Measurements from ENCODE around the gene TRPM1.

The TRPM1 gene

GRCh38 chr15:30956216-30957124, 145.1 kb downstream of the TRPM1 start:
- no peak overlapping the region for H3K4me3 ChIP-seq (ENCODE audit: low read depth, low read length)
- TF ChIP-seq, protein P1, sequence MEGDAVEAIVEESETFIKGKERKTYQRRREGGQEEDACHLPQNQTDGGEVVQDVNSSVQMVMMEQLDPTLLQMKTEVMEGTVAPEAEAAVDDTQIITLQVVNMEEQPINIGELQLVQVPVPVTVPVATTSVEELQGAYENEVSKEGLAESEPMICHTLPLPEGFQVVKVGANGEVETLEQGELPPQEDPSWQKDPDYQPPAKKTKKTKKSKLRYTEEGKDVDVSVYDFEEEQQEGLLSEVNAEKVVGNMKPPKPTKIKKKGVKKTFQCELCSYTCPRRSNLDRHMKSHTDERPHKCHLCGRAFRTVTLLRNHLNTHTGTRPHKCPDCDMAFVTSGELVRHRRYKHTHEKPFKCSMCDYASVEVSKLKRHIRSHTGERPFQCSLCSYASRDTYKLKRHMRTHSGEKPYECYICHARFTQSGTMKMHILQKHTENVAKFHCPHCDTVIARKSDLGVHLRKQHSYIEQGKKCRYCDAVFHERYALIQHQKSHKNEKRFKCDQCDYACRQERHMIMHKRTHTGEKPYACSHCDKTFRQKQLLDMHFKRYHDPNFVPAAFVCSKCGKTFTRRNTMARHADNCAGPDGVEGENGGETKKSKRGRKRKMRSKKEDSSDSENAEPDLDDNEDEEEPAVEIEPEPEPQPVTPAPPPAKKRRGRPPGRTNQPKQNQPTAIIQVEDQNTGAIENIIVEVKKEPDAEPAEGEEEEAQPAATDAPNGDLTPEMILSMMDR (IDR thresholded peaks at IDR 0.05; ENCODE audit: low read depth, low read length), result no peak

DNA sequence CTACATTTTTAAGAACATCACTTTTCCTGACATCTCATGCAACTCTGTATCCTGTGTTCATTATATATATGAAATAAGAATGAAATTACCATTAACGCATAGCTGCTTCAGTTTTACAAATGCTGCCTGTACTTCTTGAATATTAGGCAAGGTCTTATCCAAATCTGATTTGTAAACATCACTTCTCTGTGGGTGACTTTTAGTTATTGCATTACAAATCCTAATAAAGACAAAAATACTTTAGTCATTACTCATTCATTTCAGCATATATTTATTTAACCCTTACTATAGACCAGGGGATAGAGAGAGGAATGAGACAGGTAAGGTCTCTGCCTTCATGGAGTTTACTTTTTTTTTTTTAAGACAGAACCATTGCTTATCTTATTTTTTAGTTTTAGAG, 146.9 kb downstream of the TRPM1 start:
- H3K4me3 ChIP-seq (ENCODE audit: low read depth, low read length), result no peak overlapping the region
- TF ChIP-seq, protein P1 (IDR thresholded peaks at IDR 0.05; ENCODE audit: low read depth, low read length), result no peak

GRCh38 chr15:30953731-30954378, 147.7 kb downstream of the TRPM1 start:
- no peak overlapping the region for H3K4me3 ChIP-seq (ENCODE audit: low read depth, low read length)
- TF ChIP-seq, protein P1 (IDR thresholded peaks at IDR 0.05; ENCODE audit: low read depth, low read length), result no peak

DNA sequence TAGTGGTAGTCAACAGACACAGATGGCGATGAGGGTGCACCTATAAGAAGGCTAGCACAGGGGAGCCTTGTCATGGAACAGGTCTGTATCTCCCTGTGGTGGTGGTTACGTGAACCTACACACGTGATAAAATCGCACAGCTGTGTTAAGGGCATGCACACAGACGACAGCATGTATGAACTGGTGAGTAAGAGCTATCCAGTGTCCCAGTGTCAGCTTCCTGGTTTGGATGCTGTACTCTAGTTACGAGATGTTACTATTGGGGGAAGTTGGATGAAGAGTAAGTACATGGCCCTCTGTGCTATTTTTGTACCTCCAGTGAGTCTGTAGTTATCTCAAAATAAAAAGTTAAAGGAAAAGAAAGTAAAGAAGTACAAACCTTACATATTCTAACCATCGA, 148.3 kb downstream of the TRPM1 start:
- H3K4me3 ChIP-seq (ENCODE audit: low read depth, low read length), result no peak overlapping the region
- TF ChIP-seq, protein P1 (IDR thresholded peaks at IDR 0.05; ENCODE audit: low read depth, low read length), result no peak

Measured in WI38 (cell line).